Fibroblast of skin of left biceps (primary cell): Measurements from ENCODE around the gene ASIC1.

ENCODE experiments used
- DNase-seq, 2 experiments: peaks; one replicate each; pipeline ENCODE4 v3.0.0-alpha.2; 2013; ENCODE audit warnings: low read depth in 2 of 2

Gene ASIC1

DNA sequence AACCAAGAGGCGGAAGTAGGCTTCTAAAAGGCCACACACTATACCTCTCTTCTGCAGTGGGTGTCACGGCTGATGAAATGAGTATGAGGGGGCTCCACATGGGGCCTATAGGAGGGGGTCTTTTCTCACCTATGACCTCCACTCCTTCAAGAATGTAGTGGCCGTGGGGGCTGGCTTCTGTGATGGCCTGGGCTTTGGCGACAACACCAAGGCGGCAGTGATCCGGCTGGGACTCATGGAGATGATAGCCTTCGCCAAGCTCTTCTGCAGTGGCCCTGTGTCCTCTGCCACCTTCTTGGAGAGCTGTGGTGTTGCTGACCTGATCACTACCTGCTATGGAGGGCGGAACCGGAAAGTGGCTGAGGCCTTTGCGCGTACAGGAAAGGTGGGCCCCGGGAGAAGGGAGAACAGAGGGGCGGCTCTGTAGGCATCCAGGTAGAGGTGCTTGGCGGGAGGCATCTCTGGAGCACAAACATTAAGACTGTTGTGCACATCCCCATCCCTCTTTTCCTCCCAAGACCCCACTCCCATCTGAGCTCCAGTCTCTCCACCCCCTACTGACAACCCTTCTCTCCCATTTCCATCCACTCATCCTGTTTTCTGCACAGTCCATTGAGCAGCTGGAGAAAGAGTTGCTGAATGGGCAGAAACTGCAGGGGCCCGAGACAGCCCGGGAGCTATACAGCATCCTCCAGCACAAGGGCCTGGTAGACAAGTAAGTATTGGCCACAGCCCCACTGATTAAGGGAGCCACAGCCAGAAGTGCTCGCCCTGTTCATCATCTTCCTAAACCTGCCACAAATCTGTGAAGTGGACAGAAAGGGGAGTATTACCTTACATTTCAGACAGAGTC lies 50.2 kb downstream of the ASIC1 start:
- no peak for DNase-seq

DNA sequence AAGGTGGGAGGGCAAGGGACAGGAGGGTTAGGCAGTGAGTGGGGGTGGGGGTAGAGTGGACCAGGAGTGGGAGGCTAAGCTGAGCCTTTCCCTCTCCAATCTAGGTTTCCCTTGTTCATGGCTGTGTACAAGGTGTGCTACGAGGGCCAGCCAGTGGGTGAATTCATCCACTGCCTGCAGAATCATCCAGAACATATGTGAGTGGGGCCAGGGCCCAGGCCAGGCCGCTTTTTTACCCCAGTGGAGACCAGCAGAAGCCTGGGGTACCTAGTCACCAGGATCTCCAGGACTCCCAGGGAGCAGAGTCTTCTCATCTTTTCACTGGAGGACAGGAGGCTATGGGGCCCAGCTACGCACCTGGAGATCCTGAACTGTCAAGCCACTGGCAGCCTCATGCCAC lies 51.9 kb downstream of the ASIC1 start:
- DNase-seq: no peak

DNA sequence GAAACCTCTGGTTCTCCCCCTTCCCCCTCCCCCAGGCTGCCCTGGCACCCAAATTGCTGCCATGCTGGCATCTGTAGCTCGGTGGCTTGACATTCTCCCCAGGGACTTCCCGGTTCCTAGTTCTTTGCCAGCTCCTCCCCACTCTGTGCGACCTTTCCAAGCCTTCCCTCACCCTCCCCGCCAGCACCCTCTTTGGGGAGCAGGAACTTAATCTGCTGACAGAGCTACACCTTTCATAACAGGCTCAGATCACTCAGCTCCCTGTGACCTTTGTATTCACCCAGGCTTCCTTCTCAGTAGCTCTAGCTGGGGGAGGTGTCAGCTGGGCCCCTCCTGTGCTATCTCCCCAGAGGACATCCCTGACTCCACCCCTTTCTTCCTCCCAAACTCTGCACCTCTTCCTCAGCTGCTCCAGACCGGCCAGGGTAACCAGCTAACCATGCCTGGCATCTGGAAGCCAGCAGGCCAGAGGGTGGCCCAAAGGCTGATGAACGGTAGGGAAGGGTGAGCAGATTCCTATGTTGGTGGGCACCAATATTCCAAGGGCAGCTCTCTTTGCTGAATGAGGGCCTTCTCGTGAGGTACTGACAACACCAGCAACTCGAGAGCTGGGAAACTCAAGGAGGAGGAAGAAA lies 52.8 kb downstream of the ASIC1 start:
- no peak for DNase-seq

DNA sequence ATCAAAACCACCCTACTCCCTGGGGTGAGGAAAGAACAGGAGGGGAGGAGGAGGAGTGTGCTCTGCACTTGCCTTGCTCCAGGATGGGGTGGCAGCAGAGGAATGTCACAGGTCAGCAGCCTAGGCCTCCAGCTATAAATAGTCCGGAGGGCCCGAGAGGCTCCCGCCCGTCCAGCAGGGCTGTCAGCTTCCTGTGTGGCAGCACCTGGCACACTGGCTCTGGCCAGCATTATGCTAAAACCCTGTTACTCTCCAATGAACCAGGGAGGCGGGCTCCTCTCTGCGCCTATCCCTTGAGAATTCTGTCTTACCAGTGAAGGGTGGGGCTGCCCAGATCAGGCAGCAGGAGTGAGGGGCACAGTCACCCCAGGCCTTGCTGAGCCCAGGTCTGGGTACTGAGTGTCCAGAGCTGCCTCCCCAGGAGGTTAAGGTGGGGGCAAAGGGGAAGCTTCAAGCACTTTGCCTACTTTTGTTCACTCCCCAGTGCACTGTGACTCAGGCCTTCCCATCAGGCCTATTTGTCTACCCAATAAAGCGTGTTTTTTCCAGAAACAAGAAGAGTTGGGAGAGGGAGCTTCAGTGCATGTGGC lies 53.5 kb downstream of the ASIC1 start:
- no peak for DNase-seq

DNA sequence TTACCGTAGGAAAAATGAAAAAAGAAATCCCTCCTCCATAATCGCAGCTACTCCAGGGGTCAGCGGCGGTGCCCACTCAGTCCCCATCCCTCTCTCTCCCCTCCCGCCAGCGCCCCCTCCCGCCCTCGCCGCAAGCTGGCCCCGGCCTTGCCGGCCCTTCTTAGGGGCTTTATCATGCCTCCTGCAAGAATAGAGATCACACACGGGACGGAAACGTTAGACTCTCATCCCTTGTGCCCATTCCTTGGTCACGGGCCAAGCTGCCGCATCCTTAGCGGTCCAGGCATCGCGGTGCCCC lies 53.9 kb downstream of the ASIC1 start:
- no peak for DNase-seq

DNA sequence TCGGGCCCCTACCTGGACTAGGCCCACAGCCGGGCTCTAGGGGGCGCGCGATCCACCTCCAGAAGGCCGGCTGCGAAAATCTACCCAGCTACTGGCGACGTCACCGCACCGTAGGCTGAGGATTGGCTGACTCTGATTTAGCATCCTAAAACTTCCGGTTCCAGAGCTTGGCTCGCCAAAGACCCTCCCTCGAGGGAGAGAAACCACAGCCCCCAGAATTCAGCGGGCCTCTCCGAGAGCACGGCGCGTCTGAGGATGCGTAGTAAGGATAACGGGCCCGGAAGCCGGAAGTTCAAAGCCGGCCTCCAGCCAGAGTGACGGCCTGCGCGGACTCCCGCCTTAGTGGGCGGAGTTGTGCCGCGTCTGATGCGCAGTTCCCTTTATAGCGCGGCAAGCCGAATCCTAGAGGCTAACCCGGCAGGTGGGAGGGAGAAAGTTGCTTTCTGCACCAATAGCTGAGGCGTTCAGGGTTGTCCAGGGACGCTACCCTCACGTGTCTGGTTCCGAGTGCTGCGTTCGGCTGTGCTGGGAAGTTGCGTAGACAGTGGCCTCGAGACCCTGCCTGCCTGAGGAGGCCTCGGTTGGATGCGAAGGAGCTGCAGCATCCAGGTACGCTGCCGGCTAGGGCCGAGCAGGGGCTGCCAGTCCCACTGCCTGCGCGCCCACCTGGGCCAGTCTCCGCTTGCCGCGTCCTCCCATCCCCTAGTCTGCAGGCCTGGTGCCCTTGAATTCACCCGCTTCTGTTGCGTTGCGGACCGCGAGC lies 54.5 kb downstream of the ASIC1 start, which contains the start of gene COX14:
Gene COX14, plus strand, starts transcription at position 544 of the 763 bp plus-strand sequence. CDS start 7,808 bp downstream, outside the sequence.
- peak; percentile 99 for DNase-seq

DNA sequence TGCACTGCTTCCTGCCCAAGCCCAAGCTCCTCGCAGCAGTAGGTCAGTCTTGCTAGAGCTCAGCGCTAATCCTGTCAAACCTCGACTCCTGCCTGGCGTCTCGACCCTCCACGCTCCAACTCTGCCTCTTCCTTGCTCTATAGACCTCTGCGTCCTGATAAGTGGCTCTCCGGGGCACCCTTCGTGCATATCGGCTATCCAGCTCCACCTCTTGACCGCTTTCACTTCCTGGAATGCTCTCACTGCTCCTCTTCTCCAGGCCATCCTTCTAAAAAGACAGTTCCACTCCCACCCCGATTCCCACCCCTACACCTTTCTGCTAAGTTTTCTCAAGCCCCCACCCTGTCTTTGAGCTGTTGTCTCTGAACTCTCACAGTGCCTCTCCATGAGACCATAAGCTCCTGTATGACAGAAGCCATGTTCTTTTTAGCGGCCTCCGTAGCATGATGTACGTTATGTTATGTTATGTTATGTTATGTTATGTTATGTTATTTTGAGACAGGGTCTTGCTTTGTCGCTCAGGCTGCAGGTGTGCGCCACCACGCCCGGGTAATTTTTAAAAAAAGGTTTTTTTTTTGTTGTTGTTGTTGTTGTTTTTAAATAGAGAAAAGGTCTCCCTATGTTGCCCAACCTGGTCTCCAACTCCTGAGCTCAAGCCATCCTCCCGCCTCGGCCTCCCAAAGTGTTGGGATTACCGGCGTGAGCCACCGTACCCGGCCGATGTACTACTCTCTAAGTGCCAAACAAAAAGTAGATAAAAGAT lies 55.2 kb downstream of the ASIC1 start:
- no peak for DNase-seq

DNA sequence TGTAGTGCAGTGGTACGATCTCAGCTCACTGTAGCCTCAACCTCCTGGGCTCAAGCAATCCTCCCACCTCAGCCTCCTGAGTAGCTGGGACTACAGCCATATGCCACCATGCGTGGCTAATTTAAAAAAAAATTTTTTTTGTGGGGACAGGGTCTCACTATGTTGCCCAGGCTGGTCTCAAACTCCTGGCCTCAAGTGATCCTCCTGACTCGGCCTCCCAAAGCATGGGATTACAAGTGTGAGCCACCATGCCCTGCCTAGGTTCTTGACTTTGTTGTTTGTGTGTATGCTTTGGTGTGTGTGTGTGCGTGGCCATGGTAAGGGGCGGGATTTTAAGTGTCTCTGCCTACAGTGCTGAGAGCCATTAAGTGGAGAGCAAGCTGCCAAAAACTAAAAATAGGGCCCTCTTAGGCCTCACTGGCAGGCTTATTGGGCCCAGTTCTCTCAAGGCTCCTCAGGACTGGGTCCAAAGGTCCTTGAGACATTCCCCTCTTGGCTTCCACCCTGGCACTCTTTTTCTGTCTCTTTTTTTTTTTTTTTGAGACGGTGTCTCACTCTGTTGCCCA lies 59.7 kb downstream of the ASIC1 start:
- no peak for DNase-seq

DNA sequence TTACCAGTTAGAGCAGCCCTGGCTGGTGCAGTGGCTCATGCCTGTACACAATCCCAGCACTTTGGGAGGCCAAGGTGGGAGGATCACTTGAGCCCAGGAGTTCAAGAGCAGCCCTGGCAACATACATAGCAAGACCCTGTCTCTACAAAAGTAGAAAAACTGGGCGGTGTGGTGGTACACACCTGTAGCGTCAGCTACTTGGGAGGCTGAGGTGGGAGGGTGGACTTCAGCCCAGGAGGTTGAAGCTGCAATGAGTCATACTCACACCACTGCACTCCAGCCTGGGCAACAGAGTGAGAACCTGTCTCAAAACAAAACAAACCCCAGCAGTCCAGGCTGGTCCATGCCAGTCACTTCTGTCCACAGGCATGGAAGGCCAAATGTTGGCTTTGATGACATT lies 62.0 kb downstream of the ASIC1 start:
- no peak for DNase-seq

DNA sequence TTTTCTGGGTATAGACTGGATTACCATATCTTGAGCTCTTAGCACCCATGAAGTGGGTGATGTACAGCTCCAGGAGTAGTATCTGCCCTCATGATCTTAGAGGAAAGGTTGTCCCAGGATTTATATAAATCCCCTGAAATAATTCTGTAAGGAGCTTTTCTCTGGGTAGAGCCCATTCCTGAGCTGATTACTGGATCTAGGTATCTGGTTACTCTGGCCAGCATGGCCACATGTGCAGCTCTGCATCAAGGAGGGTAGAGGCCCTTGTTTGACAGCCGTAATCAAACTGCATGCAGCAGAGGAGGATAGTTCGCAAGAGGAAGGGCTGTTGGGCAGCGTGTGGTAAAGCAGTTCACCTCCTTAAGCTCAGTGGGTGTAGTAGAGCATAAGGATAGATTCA lies 63.1 kb downstream of the ASIC1 start:
- no peak for DNase-seq

DNA sequence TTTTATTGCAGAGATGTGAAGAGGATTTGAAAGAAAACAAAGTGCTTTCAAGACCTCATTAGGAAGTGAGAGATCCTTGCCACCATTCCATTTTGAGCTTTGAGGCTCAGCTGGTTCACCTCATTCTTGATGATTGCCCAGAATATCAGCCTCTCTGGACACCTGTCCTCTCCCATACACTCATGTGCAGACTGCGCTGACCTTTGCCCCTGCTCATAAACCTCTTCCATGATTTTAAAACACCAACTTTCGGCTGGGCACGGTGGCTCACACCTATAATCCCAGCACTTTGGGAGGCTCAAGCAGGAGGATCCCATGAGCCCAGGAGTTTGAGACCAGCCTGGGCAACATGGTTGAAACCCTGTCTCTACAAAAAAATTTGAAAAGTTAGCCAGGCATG lies 63.6 kb downstream of the ASIC1 start:
- no peak for DNase-seq

DNA sequence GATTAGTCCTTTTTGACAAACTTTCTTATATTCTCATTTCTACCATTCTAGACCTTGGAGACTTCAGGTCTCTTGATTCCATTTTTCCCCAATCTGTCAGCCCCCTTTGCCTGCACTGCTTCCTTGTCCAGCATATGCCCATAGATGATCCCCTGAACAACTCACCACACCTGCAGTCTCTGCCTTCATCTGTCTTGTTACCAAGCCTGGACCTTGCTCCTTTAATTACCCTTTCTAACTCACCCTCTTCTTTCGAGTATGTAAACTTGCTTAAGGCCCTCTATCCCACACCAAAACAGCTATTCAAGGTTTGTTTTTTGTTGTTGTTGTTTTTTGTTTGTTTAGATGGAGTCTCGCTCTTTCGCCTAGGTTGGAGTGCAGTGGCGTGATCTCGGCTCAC lies 64.2 kb downstream of the ASIC1 start:
- DNase-seq: no peak

DNA sequence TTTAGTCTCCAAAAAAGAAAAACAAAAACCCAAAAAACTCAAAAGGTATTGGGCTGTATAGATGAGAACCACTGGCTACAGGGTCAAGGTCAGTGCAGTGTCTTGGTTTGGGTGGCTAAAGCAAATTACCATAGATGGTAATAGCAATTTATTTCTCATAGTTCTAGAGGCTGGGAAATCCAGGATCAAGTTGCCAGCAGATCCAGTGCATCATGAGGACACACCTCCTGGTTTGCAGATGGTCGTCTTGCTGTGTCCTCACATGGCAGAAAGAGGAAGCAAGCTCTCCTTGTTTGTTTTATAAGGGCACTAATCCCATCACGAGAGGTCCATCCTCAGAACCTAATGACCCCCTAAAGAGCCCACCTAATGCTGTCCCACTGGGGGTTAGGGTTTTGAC lies 65.8 kb downstream of the ASIC1 start:
- DNase-seq: no peak

DNA sequence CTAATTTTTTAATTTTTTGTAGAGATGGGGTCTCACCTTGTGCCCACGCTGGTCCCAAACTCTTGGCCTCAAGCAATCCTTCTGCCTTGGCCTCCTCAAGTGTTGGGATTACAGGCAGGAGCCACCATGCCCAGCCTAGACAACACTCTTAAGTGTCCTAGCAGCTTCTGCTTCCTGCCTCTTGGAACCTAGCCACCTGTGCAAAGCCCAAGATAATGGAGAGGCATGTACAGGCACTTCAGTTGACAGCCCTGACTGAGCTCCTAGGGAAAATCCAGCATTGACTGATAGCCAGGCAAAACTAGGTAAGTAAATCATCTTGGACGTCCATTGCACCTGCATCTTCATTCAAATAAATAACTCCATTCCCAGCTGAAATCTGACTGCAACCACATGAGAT lies 70.2 kb downstream of the ASIC1 start:
- DNase-seq: no peak

DNA sequence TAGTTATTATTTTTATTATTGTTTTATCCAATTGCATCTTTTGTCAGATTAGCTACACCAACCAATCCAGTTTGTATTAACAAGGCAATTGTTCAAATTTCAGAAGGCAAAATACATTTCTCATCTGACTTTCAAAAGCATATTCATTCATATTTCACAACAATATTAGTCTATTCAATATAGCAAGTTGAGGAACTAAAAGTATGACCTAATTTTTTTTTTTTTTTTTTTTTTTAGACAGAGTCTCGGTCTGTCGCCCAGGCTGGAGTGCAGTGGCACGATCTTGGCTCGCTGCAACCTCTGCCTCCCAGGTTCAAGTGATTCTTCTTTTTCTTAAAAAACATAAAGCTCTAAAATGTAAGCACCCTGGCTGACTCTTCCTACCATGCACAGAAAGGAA lies 71.9 kb downstream of the ASIC1 start:
- no peak for DNase-seq

DNA sequence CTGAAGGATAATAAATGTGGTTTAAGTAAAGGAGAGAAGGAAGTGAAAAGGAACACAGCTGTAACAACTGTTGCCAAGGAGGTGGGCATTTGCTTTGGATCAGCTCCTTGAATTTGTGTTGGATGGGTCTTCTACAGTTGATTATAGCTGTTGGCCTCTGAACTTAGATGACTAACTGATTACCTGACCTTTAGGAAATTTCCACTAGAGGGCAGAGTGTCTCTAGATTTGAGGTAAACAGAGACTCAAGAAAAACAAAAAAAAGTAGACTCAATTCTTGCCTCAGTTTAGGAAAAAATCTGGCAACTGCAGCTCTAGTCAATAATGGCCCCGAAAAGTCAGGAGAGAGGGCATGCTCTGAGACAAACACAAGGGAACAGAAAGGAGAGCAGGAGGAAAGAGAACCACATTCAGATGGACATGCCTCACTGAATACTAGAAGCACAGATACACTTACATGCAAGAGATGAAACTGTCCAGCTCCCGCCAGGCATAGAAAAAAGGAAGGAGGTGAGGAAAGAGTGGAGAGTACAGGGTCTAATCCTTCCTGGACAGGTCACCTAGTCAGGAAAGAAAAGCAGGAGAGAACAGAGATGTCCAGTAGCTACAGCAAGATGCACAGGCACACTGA lies 75.2 kb downstream of the ASIC1 start:
- DNase-seq: peak in 1 of 2 experiments; percentile 23
